ENCODE data around the gene CLDN6.
A peak's percentile ranks its signal among the peaks of the same experiment; 100 is the strongest.

CLDN6 gene

DNA sequence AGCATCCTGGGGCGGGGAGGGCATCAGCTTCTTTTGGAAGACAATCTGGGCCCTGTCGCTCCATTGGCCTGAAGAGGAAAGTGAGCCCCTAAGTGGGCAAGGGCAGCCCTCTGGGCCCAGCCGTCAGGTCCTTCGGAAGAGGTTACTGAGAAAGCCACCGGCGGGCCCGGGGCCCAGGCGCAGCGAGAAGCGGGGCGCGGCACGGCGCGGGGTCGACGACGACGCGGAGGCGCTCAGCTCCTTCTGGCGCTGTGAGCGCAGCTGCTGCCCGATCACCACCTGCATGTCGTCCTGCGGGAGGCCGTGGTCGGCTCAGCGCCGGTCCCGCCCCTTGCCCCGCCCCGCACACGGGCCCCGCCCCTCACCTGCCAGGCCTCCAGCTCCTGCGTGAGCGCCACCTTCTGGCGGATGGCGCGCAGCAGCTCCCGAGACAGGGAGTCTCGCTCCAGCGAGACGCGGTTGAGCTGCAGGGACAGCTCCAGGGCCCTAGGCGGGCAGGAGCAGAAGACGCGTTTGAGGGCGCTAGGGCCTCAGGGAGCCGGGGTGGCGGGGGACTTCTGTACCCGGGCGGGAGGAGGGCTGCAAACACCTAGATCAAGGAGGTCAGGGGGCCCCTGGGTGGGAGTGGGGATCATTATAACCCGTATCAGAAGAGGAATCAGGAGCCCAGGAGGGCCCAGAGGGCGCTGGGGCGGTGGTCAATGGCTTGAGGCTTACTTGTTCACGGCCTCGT is 10.2 kb upstream of the CLDN6 start:
- peak; percentile 80 for DNase-seq (ENCODE audit: low spot score)

DNA sequence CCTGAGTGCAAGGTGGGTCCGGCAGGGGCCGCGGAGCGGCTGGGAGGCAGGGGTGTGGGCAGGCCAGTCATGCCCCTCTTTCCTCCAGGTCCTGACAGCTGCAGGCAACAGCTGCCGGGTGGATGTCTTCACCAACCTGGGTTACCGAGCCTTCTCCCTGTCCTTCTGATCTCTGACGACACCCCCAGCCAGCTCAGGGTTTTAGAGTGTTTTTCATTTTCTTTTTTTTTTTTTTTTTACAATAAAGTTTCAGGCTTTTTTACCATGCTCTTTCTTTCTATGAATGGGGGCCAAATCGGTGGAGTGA is 9.5 kb upstream of the CLDN6 start:
- DNase-seq (ENCODE audit: low spot score) = no peak

- DNase-seq (ENCODE audit: low spot score) = no peak
Measured at GRCh38 chr16:3026609-3027488, 8.9 kb upstream of the CLDN6 start.

- DNase-seq (ENCODE audit: low spot score) = no peak
Measured at GRCh38 chr16:3026003-3026378, 8.0 kb upstream of the CLDN6 start.

DNA sequence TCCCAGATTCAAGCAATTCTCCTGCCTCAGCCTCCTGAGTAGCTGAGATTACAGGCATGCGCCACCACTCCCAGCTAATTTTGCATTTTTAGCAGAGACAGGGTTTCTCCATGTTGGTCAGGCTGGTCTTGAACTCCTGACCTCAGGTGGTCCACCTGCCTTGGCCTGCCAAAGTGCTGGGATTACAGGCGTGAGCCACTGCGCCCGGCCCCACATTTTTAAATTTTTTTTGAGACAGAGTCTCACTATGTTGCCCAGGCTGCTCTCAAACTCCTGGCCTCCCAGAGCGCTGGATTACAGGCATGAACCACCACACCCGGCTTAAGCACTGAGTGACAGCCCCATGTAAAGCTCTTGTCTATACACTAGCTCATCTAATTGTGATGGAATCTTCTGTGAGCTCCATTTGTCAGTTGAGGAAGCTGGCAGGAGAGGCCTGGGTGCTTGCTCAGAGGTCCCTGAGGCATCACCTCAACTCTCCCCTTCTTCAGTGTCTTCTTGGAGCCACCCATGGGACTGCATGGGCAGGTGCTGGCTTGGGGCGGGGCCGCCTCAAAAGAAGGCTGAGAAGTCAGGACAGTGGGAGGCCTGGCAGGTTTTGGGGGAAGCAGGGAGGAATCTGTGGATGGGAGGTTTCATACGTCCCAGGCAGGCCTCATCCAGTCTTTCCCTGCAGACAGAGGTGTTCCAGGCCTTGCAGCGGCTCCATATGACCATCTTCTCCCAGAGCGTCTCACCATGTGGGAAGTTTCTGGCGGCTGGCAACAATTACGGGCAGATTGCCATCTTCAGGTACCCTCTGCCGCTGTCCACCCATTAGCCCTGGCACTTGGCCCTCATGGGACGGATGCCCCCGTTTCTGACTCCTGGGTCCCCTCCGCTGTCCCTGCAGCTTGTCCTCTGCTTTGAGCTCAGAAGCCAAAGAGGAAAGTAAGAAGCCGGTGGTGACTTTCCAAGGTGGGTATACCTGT is 7.3 kb upstream of the CLDN6 start:
- DNase-seq (ENCODE audit: low spot score) = no peak

GRCh38 chr16:3023669-3024478 is 5.9 kb upstream of the CLDN6 start, which contains the start of the genes HCFC1R1 and THOC6:
HCFC1R1 (minus strand) TSS chr16:3023942; CDS start chr16:3023941, 1 bp downstream.
THOC6 (plus strand) TSS chr16:3024035; CDS start chr16:3024327, 292 bp downstream.
- DNase-seq (ENCODE audit: low spot score) = peak; percentile 86

DNA sequence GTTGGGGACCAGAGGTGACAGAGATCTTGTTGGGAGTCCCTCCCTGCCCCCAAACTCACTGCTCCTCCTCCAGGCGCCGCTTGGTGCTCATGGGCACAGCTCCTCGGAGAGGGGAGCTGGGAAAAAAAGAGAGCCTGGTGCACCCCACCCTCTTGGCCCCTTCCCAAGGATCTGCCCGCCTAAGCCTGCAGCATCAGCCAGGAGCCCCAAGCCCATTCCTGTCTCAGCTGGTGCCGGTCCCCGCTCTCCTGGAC is 5.4 kb upstream of the CLDN6 start:
- DNase-seq (ENCODE audit: low spot score) = peak; percentile 67

DNA sequence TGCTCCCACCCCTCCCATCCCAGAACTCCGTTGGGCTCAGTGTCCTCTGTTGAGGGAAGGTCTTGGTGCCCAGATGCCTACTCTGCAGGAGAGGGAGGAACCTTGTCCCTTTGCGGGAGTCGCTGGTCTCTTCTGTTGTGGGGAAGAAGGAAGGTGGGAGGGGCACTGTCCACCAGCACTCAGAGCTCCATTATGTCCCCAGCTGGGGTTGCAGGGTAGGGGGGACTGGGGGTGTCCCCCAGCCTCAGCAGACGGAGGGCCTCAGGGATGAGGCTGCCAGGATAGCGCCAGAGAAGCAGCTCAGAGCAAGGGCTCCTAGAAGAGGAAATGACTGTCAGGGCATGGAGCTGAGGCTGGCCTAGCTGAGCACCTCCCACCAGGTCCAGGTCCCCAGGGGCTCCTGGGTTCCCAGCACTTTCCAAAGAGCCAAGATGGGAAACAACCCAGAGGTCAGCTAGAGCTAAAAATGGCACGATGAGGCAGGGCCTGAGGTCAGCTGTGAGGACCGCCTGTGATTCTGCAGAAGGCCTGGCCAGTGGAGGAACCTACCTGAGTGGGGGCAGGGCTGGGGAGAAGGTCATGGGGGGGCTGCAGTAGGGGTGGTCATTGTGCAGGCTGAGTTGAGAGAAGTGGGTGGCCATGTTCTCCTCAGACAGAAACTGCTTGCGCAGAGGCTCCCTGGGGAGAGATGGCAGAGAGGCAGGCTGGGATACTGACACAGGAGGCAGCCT is 4.9 kb upstream of the CLDN6 start:
- DNase-seq (ENCODE audit: low spot score) = no peak

GRCh38 chr16:3022208-3022683 is 4.3 kb upstream of the CLDN6 start:
- DNase-seq (ENCODE audit: low spot score) = peak; percentile 90

GRCh38 chr16:3021449-3022207 is 3.6 kb upstream of the CLDN6 start:
- peak; percentile 82 for DNase-seq (ENCODE audit: low spot score)

DNA sequence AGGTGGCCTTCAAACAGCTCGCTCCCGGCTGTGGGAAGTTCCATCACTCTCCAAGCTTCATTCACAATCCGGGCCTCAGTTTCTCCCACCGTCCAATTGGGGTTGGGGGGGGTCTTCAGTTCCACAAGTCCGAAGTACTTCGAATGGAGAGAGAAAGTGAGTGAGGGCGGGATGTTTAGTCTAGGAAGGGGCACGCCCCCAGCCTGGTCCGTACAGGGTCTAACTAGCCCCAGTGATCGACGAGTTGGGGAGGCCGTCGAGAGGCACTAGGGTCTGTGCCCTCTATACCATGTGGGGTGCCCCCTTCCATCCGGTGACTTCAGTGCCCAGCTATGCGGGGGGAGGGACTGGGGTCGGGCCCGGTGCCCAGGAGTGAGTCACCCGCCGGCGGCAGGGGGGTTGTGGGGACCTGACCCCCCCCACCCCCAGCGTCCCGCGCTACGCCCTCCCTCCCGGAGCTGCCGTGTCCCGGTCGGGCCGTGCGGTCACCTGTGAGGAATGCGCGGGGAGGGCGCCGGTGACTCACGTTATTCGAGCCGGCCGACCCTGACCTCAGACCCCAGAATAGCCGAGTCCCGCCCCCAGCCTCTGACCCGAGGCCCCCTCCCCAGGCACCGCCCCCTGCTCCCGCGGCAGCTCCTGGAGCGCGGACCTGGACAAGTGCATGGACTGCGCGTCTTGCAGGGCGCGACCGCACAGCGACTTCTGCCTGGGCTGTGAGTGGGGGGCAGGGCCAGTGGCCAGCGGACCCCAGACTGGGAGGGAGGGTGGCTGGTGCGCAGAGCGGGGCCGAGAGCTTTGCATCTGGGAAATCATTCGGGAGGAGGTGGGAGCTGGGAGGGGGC is 2.8 kb upstream of the CLDN6 start:
- DNase-seq (ENCODE audit: low spot score) = peak; percentile 93

- DNase-seq (ENCODE audit: low spot score) = peak; percentile 94
Measured at GRCh38 chr16:3020247-3020603, 2.2 kb upstream of the CLDN6 start, which contains the start of gene TNFRSF12A. TNFRSF12A (plus strand) TSS chr16:3020368; CDS start chr16:3020398, 30 bp downstream.

GRCh38 chr16:3019594-3020246 is 1.7 kb upstream of the CLDN6 start:
- no peak for DNase-seq (ENCODE audit: low spot score)

DNA sequence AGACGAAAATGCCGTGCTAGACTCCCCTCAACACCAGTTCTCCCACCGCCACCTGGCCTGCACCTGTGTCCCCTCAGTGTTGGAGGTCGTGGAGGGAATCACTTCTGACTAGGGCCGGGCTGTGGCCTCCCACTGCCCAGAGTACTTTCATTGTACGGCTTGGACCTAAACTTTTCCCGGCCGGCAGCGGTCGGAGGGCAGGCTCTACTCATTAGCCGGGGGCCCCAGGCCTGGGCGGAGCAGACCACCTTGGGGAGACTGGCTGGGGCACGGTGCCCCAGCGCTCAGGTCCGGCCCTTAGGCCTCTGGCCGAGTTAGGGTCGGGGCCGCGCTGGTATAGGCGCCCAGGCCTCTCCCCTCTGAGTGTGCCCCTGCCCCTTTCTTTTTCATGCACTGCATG is 639 bp downstream of the CLDN6 start:
- no peak for DNase-seq (ENCODE audit: low spot score)

DNA sequence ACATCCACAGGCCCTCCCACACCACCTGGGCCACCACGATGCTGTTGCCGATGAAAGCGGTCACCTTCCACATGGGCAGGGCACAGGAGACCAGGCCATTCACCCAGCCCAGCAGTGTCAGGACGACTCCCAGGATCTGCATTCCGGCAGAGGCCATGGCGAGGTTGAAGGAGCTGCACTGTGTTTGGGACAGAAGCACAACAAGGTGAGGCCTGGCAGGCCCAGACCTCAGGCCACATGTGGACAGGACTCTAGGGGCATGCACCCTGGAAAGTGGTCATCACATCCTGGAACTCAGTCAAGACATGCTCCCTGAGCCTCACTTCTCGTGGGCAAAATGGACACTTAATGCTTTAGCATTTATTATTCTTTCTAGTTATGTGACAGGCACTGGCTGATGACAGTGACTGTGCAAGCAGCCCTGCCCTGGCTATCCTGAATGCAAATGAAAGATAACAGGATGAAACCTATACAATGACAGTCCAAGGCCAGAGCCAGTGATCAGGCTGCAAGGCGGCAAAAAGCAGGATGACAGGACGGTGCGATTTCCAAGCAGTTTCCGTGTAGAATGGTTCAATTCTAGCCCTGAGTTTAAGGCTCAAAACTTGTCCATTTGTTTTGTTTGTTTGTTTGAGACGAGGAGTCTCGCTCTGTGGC is 2.0 kb downstream of the CLDN6 start:
- DNase-seq (ENCODE audit: low spot score) = no peak

DNA sequence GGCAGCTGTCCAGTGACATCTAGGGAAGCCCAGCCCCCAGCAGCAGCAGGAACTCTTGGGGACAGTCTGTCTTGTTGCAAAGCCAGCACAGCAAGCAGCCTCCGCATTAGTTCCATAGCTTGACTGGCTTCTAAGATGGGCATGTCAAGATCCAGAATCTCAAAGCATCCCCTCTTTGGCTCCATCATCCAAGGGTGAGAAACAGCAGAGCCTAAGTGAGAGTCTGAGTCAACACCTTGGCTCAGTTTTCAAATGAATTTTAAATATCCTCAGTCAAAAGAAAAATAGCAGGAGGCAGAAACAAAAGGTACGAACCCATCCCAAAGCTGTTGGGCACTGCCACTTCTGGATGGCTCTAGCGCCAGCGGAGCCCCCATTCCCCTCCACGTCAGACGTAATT is 3.0 kb downstream of the CLDN6 start:
- DNase-seq (ENCODE audit: low spot score) = no peak

GRCh38 chr16:3013998-3014690 is 3.8 kb downstream of the CLDN6 start:
- no peak for DNase-seq (ENCODE audit: low spot score)
